ENCODE measurements around the gene WDFY4. TPM values are rescaled to one million over a fixed set of nuclear protein-coding genes. Genes with fewer than 3 reads are reported as not detected.

The WDFY4 gene
- total and polyA plus RNA-seq, 2 donors = 13.0 to 25.1 TPM

- 97% methylated on average over 7 of the region's 7 CpGs for WGBS
- H3K27ac ChIP-seq (ENCODE audit: low read depth in 1 of 2, low read length in 1 of 2) = no peak overlapping the region
- no peaks in the 10 kb centered on the region for H3K36me3 ChIP-seq (ENCODE audit: control insufficient read depth in 2 of 2, insufficient read depth in 2 of 2, low read length in 1 of 2)
- no peak for DNase-seq (ENCODE audit: low read depth in 6 of 9, low spot score in 9 of 9)
- no peaks in the 10 kb centered on the region for H3K27me3 ChIP-seq (ENCODE audit: control insufficient read depth in 2 of 2, insufficient read depth in 1 of 2, low read length in 1 of 2)
- H3K4me1 ChIP-seq (ENCODE audit: control insufficient read depth in 2 of 2, insufficient read depth in 2 of 2, low read length in 2 of 2) = peaks cover 0 to 15% of the 10 kb centered on the region in 2 donors
- H3K9me3 ChIP-seq (ENCODE audit: control insufficient read depth in 2 of 2, insufficient read depth in 1 of 2, low read length in 1 of 2) = peaks cover 1 to 9% of the 10 kb centered on the region in 2 donors
- H3K4me3 ChIP-seq (ENCODE audit: low read length in 2 of 2) = no peak overlapping the region
Observed at GRCh38 chr10:48694371-48695030, 9.8 kb downstream of the WDFY4 start.

- 97% methylated on average over 13 of the region's 13 CpGs for WGBS
- Histone ChIP-seq H3K9me3 (ENCODE audit: control insufficient read depth in 2 of 2, insufficient read depth in 1 of 2, low read length in 1 of 2) (peaks cover 1 to 3% of the 10 kb centered on the region in 2 donors), H3K36me3 (ENCODE audit: control insufficient read depth in 2 of 2, insufficient read depth in 2 of 2, low read length in 1 of 2) (no peaks in the 10 kb centered on the region), H3K4me1 (ENCODE audit: control insufficient read depth in 2 of 2, insufficient read depth in 2 of 2, low read length in 2 of 2) (peaks cover 0 to 25% of the 10 kb centered on the region in 2 donors), H3K27ac (ENCODE audit: low read depth in 1 of 2, low read length in 1 of 2) (no peak overlapping the region), H3K27me3 (ENCODE audit: control insufficient read depth in 2 of 2, insufficient read depth in 1 of 2, low read length in 1 of 2) (no peaks in the 10 kb centered on the region), H3K4me3 (ENCODE audit: low read length in 2 of 2) (no peak overlapping the region)
- no peak for DNase-seq (ENCODE audit: low read depth in 6 of 9, low spot score in 9 of 9)
Observed at GRCh38 chr10:48695636-48696534, 11.2 kb downstream of the WDFY4 start.

GRCh38 chr10:48696535-48696873 lies 11.8 kb downstream of the WDFY4 start:
- Histone ChIP-seq H3K36me3 (ENCODE audit: control insufficient read depth in 2 of 2, insufficient read depth in 2 of 2, low read length in 1 of 2) (no peaks in the 10 kb centered on the region), H3K27ac (ENCODE audit: low read depth in 1 of 2, low read length in 1 of 2) (no peak overlapping the region), H3K4me1 (ENCODE audit: control insufficient read depth in 2 of 2, insufficient read depth in 2 of 2, low read length in 2 of 2) (peaks cover 0 to 28% of the 10 kb centered on the region in 2 donors), H3K9me3 (ENCODE audit: control insufficient read depth in 2 of 2, insufficient read depth in 1 of 2, low read length in 1 of 2) (peaks cover 0 to 1% of the 10 kb centered on the region in 2 donors), H3K27me3 (ENCODE audit: control insufficient read depth in 2 of 2, insufficient read depth in 1 of 2, low read length in 1 of 2) (no peaks in the 10 kb centered on the region), H3K4me3 (ENCODE audit: low read length in 2 of 2) (no peak overlapping the region)
- 94% methylated on average over 4 of the region's 4 CpGs for WGBS
- DNase-seq (ENCODE audit: low read depth in 6 of 9, low spot score in 9 of 9) = no peak

GRCh38 chr10:48697091-48697490 lies 12.4 kb downstream of the WDFY4 start:
- no peak overlapping the region for H3K27ac ChIP-seq (ENCODE audit: low read depth in 1 of 2, low read length in 1 of 2)
- H3K9me3 ChIP-seq (ENCODE audit: control insufficient read depth in 2 of 2, insufficient read depth in 1 of 2, low read length in 1 of 2) = peaks cover 0 to 1% of the 10 kb centered on the region in 2 donors
- no peaks in the 10 kb centered on the region for H3K36me3 ChIP-seq (ENCODE audit: control insufficient read depth in 2 of 2, insufficient read depth in 2 of 2, low read length in 1 of 2)
- peaks cover 0 to 33% of the 10 kb centered on the region in 2 donors for H3K4me1 ChIP-seq (ENCODE audit: control insufficient read depth in 2 of 2, insufficient read depth in 2 of 2, low read length in 2 of 2)
- H3K27me3 ChIP-seq (ENCODE audit: control insufficient read depth in 2 of 2, insufficient read depth in 1 of 2, low read length in 1 of 2) = no peaks in the 10 kb centered on the region
- DNase-seq (ENCODE audit: low read depth in 6 of 9, low spot score in 9 of 9) = no peak
- H3K4me3 ChIP-seq (ENCODE audit: low read length in 2 of 2) = no peak overlapping the region
- 94% methylated on average over 5 of the region's 5 CpGs for WGBS

DNA sequence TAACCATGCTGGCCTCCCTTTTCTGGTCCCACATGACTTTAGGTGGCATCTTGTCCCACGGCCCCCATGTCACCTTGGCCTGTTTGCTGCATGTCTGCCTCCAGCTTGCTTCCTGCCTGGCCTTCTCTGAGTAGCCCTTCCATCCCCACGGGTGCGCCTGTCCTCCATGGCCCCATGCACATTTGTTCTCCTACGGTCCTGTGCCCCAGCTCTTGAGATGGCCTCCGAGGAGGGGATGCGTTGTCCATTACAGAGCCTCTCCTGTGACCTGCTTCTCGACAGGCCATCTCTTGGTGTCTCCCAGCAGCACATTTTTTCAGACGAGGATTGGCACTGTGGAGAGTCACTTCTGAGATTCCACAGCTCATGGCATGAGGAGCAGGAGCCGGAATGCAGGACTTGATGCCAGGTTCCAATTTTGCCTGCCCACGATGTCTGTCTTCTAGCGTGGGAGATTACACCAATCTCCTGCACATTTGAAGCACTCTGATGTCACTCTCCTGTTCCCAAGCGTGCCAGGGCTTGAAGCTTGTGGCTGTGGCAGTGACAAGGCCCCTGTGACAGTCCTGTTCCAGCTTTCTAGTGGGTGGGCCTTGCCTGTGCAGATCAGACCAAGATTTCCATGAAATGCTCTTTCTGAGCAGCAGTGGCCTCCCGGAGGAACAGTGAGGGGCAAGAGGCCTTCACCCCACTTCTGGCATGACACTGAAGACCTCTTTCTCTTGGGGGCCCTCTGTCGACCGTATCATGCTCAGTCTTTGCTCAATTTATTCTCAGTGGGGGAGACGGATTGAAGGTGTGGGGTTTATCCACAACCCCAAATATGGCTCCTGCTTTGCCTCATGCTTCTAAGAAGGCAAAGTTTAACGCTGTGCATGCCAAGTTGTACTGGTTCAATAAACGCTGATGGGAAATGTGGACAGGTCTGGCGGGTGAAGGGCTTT lies 13.4 kb downstream of the WDFY4 start:
- H3K27ac ChIP-seq (ENCODE audit: low read depth in 1 of 2, low read length in 1 of 2) = no peak overlapping the region
- H3K4me3 ChIP-seq (ENCODE audit: low read length in 2 of 2) = no peak overlapping the region
- no peak for DNase-seq (ENCODE audit: low read depth in 6 of 9, low spot score in 9 of 9)
- H3K27me3 ChIP-seq (ENCODE audit: control insufficient read depth in 2 of 2, insufficient read depth in 1 of 2, low read length in 1 of 2) = no peaks in the 10 kb centered on the region
- H3K4me1 ChIP-seq (ENCODE audit: control insufficient read depth in 2 of 2, insufficient read depth in 2 of 2, low read length in 2 of 2) = peaks cover 0 to 38% of the 10 kb centered on the region in 2 donors
- WGBS = 96% methylated on average over 19 of the region's 19 CpGs
- H3K9me3 ChIP-seq (ENCODE audit: control insufficient read depth in 2 of 2, insufficient read depth in 1 of 2, low read length in 1 of 2) = peaks cover 0 to 1% of the 10 kb centered on the region in 2 donors
- H3K36me3 ChIP-seq (ENCODE audit: control insufficient read depth in 2 of 2, insufficient read depth in 2 of 2, low read length in 1 of 2) = no peaks in the 10 kb centered on the region

DNA sequence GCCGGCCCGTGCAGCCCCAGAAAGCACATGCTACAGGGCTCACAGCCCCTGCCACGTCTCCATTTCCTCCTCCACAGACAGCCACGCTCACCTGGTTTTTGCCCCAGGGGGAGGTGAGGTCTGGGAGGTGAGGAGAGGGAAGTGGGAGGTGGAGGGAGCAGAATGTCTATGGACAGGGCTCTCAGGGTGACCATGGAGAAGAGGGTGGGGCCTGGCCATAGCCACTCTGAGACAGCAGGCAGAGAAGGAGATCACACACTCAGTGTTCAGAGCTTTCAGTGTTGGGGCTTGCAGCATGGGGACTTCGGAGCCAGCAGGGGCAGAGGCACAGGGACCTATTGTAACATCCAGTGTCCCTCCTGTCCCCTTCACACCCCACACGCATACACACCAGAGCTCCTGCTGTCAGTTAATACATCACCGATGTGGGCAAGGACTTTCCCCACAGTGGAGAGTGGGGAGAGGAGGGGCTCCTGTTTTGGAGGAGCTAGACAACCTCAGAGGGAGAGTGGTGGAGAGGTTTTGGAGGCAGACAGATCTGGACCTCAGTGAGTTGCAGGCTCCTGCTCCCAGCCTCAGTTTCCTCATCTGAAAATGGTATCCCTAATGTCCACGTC lies 14.4 kb downstream of the WDFY4 start:
- WGBS = 89% methylated on average over 8 of the region's 8 CpGs
- H3K27me3 ChIP-seq (ENCODE audit: control insufficient read depth in 2 of 2, insufficient read depth in 1 of 2, low read length in 1 of 2) = no peaks in the 10 kb centered on the region
- H3K4me3 ChIP-seq (ENCODE audit: low read length in 2 of 2) = no peak overlapping the region
- peaks cover 0 to 41% of the 10 kb centered on the region in 2 donors for H3K4me1 ChIP-seq (ENCODE audit: control insufficient read depth in 2 of 2, insufficient read depth in 2 of 2, low read length in 2 of 2)
- H3K27ac ChIP-seq (ENCODE audit: low read depth in 1 of 2, low read length in 1 of 2) = no peak overlapping the region
- H3K36me3 ChIP-seq (ENCODE audit: control insufficient read depth in 2 of 2, insufficient read depth in 2 of 2, low read length in 1 of 2) = no peaks in the 10 kb centered on the region
- H3K9me3 ChIP-seq (ENCODE audit: control insufficient read depth in 2 of 2, insufficient read depth in 1 of 2, low read length in 1 of 2) = peaks cover 0 to 1% of the 10 kb centered on the region in 2 donors
- DNase-seq (ENCODE audit: low read depth in 6 of 9, low spot score in 9 of 9) = no peak

DNA sequence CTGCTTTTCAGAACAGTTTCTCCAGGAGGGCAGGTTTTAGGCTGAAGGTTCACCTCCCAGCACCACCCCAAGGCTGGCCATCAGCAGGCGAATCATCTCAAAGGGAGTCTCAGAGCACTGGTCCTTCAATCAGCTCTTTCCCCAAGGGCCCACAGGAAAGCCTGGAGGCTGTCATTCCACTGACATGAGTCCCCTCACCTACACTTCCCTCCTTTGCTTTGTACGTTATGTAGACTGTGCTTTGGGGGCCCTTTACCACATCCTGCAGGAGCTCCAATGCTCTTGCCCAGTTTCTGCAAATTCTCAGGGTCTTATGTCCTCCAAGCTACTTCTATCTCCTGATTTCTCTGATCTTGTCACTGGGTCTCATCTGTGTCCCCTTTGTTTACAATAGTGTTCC lies 15.4 kb downstream of the WDFY4 start:
- H3K9me3 ChIP-seq (ENCODE audit: control insufficient read depth in 2 of 2, insufficient read depth in 1 of 2, low read length in 1 of 2) = peaks cover 0 to 1% of the 10 kb centered on the region in 2 donors
- H3K4me3 ChIP-seq (ENCODE audit: low read length in 2 of 2) = no peak overlapping the region
- H3K36me3 ChIP-seq (ENCODE audit: control insufficient read depth in 2 of 2, insufficient read depth in 2 of 2, low read length in 1 of 2) = no peaks in the 10 kb centered on the region
- peaks cover 0 to 41% of the 10 kb centered on the region in 2 donors for H3K4me1 ChIP-seq (ENCODE audit: control insufficient read depth in 2 of 2, insufficient read depth in 2 of 2, low read length in 2 of 2)
- DNase-seq (ENCODE audit: low read depth in 6 of 9, low spot score in 9 of 9) = peak in 1 of 9 donors; percentile 44
- H3K27me3 ChIP-seq (ENCODE audit: control insufficient read depth in 2 of 2, insufficient read depth in 1 of 2, low read length in 1 of 2) = no peaks in the 10 kb centered on the region
- no peak overlapping the region for H3K27ac ChIP-seq (ENCODE audit: low read depth in 1 of 2, low read length in 1 of 2)
- WGBS = 55% methylated on average over 2 of the region's 2 CpGs

DNA sequence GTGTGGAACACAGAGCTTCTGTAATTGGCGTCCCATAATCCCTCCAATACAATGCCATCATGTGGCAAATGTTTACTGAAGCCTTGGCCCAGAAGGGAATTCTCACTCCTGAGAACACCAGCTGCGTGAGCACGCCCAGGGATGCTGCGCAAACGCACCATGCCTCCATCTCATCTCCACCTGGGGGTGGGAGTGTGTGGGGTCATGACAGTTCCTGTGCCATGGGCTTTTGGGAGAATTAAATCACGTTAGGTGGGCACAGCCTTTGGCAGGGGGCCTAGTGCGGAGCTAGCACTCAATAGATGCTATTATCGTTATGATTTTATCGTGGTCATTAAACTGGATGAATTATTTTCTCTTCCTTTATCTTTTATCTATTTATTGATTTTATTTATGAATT lies 15.8 kb downstream of the WDFY4 start:
- H3K27me3 ChIP-seq (ENCODE audit: control insufficient read depth in 2 of 2, insufficient read depth in 1 of 2, low read length in 1 of 2) = no peaks in the 10 kb centered on the region
- WGBS = 86% methylated on average over 9 of the region's 9 CpGs
- H3K9me3 ChIP-seq (ENCODE audit: control insufficient read depth in 2 of 2, insufficient read depth in 1 of 2, low read length in 1 of 2) = peaks cover 0 to 1% of the 10 kb centered on the region in 2 donors
- no peak overlapping the region for H3K4me3 ChIP-seq (ENCODE audit: low read length in 2 of 2)
- H3K27ac ChIP-seq (ENCODE audit: low read depth in 1 of 2, low read length in 1 of 2) = no peak overlapping the region
- DNase-seq (ENCODE audit: low read depth in 6 of 9, low spot score in 9 of 9) = no peak
- peaks cover 0 to 41% of the 10 kb centered on the region in 2 donors for H3K4me1 ChIP-seq (ENCODE audit: control insufficient read depth in 2 of 2, insufficient read depth in 2 of 2, low read length in 2 of 2)
- no peaks in the 10 kb centered on the region for H3K36me3 ChIP-seq (ENCODE audit: control insufficient read depth in 2 of 2, insufficient read depth in 2 of 2, low read length in 1 of 2)
